GM19372 (cell line): ENCODE results near the gene NR1H3.
"Not testable (repeated sequence)": the region's sequence is repeated elsewhere in the genome, so short reads cannot be mapped to it uniquely, and the experiment has no call there.

Experiments
- ATAC-seq: cut with Tn5 transposase; IDR thresholded peaks from one replicate; pipeline ENCODE4 v1.9.1; 2021; ENCODE audit warnings: mild to moderate bottlenecking, low read depth, moderate library complexity; ENCODE audit not compliant: unreplicated experiment

Gene NR1H3

DNA sequence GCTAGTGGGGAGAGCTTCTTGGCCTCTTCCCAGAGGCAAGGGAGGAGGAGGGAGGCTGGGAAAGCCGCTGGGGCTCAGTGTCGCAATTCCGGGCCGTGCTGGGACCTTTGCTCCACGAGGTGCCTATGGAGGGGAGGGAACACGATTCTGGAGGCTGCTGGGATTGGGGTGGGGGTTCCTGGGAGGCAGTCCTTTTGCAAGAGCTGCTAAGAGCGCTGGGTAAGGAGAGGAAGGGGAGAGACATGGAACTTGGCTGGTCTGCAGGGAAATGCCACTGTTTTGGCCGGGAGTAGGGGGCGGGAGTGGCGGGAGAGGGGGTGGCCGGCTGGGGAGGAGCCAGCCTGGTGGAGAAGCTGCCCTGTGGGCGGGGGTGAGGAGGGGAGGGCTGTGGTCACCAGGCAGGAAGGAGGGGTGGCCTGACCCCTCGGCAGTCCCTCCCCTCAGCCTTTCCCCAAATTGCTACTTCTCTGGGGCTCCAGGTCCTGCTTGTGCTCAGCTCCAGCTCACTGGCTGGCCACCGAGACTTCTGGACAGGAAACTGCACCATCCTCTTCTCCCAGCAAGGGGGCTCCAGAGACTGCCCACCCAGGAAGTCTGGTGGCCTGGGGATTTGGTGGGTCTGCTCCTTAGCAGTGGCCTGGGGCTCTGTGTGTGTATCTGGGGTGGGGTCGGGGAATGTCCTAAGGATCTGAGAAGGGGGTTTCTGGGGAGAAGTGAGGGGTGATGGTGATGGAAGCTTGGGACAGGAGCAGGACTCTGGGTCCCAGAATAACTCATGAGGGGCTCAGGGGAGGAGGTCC is at the start of gene NR1H3:
TSS of gene NR1H3 (plus strand) at position 480 of the 800 bp plus-strand sequence. CDS start 1,221 bp downstream, outside the sequence.
- no peak for ATAC-seq

DNA sequence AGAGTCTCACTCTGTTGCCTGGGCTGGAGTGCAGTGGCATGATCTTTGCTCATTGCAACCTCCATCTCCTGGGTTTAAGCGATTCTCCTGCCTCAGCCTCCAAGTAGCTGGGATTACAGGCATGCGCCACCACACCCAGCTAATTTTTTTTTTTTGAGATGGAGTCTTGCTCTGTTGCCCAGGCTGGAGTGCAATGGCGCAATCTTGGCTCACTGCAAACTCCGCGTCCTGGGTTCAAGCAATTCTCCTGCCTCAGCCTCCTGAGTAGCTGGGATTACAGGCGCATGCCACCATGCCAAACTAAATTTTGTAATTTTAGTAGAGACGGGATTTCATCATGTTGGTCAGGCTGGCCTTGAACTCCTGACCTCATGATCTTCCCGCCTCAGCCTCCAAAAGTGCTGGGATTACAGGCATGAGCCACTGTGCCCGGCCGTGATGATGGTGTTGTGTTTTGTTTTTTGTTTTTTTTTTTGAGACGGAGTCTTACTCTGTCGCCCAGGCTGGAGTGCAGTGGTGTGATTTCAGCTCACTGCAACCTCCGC is 49.7 kb upstream of the NR1H3 start:
- not testable (repeated sequence) for ATAC-seq

- ATAC-seq = no peak
These were observed 49.2 kb upstream of the NR1H3 start for GRCh38 chr11:47208628-47209027.

- ATAC-seq = no peak
These were observed 44.9 kb upstream of the NR1H3 start for GRCh38 chr11:47212938-47213337.

GRCh38 chr11:47213950-47214565 is 43.7 kb upstream of the NR1H3 start:
- peak; percentile 52 for ATAC-seq

DNA sequence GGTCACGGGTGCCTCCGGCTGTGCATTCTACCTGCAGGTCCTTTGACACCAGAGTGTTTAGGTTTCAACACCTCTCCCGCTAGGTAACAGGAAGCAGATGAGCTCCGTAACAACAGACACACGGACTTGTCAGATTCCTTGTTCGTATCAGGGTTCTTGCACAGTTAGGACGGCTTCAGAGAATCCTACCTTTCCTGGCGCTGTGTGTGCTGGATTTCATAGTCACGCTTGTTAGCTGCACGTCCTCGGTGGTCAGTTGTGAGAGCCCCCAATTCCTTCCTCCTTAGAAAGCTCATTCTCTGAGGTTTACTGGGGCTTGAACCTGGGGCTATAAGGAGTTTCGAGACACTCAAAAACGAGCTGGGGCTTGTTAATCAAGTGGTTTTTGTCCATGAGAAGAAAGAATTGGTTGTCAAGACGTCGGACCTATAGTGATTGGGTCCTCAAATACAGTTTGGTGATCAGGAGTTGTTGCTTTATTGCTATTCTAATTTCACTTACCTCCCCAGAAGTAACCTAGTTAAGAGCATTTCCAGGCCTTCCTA is 42.4 kb upstream of the NR1H3 start:
- ATAC-seq = no peak

DNA sequence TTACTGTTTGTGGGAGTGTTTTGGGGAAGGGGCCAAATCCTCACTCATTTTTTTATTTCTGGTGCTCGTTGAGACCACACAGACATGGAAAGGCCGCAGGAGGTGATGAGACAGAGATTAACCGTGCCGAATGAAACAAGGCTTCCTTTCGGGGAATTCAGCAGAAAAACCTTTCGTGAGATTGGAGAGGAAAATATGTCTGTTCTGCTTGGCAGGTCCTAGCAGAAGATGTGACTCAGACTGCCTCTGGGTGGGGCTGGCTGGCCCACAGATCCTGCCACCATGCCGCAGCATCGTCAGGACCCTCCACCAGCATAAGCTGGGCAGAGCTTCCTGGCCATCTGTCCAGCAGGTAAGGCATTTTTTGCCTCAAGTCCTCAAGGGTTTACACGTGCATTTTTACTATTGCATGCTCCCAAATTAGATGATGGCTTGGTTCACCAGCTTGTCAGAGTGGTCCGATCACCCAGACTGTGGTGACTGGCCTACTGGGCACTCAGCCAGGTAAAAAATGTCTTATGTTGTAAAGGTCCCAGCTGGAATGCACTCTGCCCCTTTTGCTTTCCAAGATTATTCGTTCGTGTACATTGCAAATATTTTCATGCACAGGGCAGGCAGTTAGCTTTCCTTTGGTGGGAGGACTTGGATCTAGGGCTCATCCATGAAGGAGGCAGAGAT is 41.5 kb upstream of the NR1H3 start:
- no peak for ATAC-seq

GRCh38 chr11:47220401-47220821 is 37.4 kb upstream of the NR1H3 start:
- ATAC-seq = no peak

GRCh38 chr11:47222696-47223095 is 35.1 kb upstream of the NR1H3 start:
- no peak for ATAC-seq

- peak; percentile 67 for ATAC-seq
These were observed 32.0 kb upstream of the NR1H3 start for GRCh38 chr11:47225552-47226400.

DNA sequence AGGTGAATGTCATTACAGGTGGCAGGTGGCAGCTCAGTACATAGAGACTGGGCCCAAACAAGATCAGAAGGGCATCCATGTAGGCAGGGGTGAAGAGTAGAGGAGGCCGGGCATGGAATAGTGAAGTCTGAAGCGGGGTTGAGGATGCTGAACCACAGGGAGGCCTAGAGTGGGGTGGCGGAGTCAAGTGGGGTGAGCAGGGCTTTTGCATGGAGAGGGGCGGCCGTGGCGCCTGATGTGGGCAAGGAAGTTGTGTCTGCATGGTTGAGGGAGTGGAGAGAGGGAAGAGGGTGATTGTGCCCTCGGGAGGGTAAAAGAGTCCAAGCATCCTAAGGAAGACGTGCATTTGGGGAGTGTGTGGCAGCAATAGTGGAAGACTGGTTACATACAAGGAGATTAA is 28.6 kb upstream of the NR1H3 start:
- ATAC-seq = no peak

GRCh38 chr11:47233051-47233450 is 24.7 kb upstream of the NR1H3 start:
- no peak for ATAC-seq

GRCh38 chr11:47233989-47234668 is 23.7 kb upstream of the NR1H3 start:
- no peak for ATAC-seq

DNA sequence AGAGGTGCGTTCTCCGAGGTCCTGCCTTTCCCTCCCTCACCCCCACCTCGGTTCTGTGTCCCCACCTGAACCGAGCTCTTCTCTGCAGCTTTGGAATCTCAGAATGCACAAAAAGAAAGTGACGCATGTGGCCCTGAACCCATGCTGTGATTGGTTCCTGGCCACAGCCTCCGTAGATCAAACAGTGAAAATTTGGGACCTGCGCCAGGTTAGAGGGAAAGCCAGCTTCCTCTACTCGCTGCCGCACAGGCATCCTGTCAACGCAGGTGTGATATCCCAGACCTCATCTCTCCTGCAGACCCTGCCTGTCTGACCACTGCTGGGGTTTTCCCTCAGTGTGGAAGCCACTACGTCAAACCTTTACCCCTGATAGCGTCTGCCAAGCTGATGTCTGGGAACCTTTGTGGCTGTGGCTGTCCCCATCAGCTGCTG is 23.1 kb upstream of the NR1H3 start:
- ATAC-seq = no peak

DNA sequence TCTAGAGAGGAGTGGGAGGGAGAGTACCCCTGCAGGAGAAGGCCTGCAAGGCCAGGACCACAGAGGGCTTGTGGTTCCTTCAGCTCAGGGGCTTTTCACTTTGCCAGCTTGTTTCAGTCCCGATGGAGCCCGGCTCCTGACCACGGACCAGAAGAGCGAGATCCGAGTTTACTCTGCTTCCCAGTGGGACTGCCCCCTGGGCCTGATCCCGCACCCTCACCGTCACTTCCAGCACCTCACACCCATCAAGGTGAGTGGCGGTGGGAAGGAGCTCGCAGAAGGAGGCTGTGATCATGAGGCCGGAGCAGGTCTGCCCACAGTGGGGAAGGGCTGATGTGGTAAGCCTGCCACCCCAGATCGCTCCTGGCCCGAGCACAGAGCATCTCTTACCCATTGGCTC is 22.6 kb upstream of the NR1H3 start:
- no peak for ATAC-seq

GRCh38 chr11:47236482-47236881 is 21.3 kb upstream of the NR1H3 start:
- ATAC-seq = no peak

- no peak for ATAC-seq
These were observed 17.9 kb upstream of the NR1H3 start for GRCh38 chr11:47239852-47240251.

DNA sequence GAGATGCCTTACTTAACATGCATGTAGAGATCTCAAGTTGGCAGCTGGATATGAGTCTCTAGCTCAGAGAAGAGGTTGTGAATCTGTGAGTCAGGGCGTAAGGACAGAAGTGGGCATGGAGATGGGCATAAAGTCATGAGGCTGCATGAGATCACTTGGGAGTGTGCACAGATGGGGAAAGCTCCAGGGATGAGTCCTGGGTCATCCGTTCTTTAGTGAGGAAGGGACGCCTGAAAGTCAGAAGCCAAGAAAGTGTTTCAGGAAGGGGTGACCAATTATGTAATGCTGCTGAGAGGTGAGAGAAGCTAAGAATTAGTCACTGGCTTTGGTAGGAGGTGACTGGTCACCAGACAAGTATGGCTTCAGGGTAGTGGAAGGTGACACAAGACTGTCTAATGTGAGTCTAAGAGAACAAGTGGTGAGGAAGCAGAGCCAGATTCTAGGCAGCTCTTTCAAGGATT is 15.9 kb upstream of the NR1H3 start:
- no peak for ATAC-seq

DNA sequence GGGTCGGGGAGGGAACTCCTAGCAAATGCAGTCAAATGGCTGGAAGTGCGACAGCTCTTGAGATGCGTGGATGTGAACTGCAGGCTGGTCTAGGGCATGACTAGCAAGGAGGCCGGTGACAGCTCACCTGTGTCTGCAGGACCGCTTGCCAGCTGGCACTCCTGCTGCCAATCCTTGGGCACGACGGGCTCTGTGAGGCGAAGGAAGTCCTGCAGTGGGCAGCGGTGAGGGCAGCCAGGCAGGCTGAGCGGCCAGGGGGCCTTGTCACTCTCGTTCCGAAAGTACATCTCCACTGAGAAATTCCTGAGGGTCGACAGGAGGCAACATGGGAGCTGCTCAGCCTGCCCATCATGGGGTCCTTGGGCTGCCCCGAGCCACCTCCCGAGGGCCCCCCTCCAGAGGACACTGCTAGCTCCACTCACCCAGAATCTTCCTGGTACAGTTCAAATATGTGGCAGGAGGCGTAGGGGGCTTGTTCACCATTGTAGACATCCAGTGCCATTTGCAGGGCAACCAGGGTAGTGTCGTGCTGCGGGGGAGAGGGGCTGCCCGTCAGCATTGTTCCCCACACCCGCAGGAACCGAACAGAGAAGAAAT is 15.1 kb upstream of the NR1H3 start:
- no peak for ATAC-seq
